Cerebellar cortex (tissue), 1 donor: ENCODE measurements around the gene ETS1.

ENCODE experiments used
- DNase-seq: peaks from one replicate; pipeline ENCODE4 v3.0.0-alpha.2; 2015; ENCODE audit warnings: low spot score

ETS1 gene

DNA sequence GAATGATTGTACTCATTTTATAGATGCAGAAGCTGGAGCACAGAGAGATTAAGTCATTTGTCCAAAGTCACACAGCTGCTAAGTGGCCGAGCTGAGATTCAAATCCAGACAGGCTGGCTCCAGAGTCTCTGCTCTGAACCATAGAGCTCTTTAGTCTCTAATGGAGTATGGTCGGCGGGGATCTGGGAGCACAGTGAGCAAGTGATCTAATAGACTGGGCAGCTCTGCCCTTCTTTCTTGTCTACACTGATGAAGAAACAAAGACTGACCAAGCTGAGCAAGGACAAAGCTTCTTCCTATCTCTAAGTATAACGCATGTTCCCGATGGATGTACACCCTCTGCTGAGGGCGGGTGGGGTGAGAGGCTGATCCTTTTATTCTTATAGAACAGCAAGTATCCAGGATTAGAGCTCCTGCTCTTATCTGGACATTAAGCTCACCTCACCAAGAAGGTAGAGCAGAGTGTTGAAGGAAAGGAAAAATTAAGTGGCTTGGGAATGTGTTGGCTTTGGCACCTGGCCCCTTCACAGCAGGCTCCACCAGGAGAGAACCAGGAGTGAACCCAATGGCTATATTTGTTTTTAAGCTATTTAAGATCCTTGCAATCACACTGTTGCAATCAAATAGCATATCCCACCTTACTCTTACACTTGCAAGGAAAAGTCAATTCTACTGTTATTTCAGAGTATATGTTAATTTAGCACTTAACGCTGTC lies 68.7 kb downstream of the ETS1 start:
- no peak for DNase-seq

DNA sequence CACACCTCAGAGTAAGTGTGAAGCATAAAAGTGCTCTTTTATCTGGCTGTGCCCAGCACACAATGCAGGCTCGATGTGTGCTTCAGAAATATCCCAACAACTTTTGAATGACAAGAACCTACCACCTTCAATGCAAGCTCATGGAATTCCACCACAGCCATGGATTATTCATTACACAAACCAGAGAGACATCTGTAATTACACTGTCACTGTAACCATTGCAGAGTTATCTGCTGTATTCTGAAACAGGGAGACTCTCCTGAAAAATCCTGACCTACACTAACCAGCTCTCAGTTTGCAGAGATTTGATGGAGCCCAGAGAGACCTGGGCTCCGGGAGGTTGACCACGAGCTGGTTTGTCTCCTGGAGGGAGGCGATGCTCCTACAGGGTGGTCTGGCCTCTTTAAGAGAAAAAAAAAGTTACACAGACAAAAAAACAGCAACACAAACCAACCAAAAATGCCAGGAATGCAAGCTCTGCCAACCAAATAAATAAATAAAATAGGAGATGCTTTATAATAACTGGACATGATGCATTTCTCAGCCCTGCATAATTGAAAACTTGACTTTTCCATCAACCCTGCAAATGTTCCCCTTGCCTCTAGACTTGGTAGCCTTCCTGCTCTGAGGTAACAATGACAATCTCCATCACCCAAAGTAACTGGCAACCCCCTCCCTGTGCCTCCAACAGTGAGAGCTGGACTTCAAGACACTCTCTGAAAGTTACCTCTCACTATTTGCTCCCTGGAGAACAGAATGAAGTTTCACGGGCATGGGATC lies 69.7 kb downstream of the ETS1 start:
- no peak for DNase-seq

DNA sequence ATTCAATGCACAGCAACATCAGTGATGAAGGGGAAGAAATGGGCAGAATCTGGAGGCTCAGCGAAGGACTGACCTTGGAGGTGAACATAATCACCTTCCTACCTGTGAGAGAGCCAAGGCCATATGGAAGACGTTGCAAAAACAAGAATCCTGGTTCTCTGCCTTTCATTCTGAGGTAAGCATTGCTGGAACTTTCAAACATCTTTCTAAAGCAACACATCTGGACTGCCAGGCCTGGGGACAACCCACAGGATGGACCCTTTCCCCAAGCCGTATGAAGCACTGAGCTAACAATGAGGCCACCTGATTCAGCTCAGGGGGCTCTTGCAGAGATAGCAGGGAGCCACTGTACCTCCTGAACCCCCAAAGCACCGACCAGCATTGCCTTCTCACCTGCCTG lies 70.5 kb downstream of the ETS1 start:
- no peak for DNase-seq

DNA sequence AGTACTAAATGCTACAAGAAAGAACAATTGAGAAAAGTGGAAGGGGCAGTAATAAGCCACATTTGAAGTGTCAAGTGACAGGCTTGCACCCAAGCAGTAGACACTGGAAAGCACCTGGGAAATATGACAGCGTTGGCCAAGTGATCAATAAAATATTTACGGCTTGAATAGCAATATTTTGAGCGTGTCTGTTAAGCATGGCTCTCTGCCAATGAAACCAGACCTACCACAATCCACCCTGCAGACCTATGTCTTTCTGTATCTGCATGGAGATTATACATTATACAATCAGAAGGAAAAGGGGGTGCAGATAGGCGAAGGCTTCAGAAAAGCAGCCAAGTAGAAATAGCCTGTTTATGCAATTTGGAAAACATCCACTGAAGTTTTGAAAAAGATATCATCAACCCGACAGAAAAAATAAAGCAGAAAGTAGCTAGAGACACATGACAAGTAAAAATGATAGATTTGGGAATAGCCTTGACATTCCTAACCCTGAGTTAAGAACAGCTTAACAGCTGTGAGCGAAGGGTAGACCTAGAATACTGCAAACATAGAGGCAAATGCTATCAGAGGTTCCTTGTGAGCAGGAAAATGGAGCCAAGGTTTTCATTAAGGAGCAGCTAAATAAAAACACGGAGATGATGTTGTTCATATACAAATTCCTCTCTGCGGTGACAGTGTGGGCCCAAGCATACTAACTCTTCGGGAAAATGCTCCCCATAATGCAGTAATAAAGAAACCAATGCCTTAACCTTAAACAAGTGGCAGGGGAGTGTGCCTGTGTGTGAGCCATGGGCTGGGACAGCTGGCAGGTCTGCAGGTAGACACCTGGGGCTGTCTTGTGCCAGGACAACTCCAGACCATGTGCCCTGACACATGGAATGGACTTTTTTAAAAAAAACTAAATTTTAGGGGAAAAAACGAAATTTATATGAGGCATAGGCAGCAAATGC lies 71.3 kb downstream of the ETS1 start:
- DNase-seq = no peak

DNA sequence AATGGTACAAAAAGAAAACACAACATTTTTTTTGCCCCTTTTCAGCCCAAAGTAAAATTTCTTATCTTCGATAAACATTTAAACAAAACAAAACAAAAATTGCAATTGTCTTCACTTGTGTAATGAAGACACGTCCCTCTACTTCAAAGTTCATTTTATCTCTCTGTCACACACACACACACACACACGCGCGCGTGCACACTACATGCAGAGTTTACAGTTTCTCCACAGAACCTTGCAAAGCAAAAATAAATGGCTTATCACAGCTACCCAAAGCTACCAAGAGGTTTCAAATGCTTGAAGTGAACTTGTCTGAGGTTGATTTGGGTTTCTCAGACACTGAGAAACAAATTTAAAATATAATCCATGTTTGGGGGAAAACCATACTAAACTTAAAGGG lies 72.3 kb downstream of the ETS1 start:
- DNase-seq = no peak

DNA sequence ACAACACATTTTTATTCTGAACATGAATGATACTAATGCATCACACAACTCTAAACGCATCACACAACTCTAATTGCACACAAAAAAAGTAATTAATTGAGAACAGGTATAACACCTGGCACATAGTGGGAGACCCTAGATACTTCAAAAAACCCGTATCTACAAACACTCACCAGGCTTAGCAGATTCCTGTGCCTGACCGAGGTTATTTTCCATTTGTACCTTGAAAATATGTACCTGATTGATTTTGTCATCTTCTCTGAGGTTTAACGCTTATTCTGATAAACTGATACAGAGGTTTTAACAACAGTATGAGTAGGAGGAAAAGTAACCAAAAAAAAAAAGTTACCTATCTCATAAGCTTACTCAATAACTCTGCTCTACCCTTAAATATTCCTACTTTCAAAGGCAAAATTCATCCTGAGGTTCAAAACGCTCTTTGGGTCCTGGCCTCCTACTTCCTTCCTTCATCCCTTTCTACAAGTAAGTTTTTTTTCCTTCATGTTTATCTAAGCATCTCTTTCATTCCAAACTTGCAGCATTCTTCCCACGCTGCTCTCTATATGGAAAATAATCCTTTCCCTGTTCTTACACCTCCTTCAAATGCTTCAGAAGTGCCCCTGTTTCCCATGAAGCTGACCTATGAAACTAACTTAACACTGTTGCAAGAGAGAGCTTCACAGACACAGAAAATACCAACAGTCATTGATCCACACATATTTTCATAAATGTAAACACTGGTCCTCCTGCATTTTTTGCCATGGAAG lies 73.3 kb downstream of the ETS1 start:
- DNase-seq = no peak

DNA sequence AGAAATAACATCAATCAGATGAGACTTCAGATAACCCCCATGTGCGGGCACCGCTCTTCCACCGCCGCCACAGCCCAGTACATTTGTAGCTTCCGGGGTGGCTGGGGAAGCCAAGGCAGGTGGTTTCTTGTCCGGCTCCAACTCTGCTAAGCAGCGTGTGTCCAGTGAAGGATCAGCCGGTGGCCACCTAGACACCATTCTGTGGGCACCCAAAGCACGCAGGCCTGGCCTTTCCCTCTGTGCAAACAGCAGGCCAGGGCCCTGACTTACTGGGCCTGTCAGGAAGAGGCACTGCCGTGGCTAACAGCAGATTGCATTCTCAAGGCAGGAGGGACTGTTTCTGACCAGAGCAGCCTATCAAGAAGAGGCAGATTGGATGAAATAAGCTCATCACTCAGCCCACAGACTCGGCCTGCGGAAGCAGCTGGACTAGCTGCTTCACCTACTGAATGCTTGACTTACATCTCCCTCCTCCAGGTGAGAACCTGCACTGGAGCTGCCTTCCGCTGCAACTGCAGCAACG lies 74.8 kb downstream of the ETS1 start:
- no peak for DNase-seq

DNA sequence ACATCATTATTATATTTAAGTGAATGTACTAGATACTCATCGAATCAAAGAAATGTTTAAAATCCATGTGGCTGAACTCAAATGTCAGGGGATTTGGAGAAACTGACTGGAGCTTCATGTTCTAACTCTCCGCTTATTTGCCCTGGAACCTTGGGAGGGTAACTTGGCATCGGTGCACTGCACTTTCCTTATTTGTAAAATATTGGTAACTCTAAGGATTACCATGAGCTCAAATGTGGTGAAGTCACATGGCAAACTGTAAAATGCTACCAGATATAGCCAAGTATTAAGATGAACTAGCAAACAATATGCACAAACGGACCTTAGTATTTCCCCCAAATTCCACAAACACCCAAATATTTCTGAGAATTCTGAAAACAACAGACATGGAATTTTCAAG lies 75.6 kb downstream of the ETS1 start:
- DNase-seq = no peak

DNA sequence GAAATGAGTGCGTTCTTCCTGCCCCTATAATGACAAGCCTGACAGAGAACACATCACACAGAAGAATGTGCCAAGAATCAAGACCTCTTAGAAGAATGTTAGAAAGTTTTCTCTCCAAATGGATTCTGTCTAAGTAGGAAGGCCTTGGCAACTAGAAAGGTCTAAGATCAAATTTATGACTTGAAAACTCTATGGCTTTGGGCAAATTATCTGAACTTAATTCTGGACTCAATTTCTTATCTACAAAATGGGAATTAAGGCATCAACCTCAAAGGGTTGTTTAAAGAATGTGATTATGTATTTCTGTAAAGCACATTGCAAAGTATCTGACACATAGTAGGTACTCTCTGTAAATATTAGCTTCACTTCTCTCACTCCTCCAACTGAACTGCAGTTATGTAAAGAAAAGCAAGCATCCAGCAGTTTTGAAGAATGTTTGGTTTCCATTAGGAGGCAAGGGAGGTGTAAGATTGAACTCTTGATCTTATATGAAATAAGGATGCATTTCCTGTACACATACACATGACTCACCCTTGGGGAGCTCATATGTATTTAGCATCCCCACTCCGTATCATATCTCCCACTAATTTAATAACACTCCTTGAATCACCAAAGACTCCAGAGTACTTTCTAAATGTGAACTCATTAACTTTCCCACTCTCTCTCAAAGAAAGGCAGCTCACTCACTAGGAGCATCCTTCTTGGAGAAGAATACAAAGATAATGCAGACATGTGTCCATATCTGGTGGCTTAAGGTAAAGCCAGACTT lies 77.6 kb downstream of the ETS1 start:
- DNase-seq = no peak

DNA sequence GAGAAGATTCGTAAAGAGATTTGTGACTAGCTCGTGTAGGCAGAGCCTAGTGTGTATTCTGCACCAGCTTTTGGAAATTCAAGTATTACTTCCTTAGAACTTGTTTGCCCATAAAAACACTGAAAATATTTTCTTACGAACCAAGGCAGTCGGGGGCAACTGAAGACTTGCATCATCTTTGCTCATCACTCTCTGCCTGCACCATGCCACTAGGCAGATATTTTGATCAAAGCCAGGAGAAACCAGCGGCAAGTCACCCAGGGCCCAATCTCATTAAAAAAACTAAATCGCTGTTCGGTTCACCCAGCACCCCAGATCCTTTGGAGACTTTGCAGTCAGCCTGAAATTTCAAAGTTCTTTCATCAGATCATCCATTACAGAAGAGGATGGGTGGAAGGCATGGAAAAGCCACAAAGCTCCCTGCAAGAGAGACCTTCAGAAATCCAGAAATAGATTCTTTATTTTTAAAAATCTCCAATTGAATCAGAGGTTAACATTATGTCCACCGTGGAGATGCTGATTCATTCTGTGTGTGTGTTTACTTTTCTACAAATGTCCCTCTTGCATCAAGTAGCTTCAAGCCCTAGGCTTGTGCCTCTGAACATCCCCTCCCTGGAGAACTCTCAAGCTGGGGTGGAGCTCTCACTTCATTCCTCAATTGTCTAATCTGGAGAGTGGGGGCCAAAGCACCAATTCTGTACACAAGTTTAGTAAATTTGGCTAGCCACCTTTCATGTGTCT lies 78.4 kb downstream of the ETS1 start:
- DNase-seq = no peak

DNA sequence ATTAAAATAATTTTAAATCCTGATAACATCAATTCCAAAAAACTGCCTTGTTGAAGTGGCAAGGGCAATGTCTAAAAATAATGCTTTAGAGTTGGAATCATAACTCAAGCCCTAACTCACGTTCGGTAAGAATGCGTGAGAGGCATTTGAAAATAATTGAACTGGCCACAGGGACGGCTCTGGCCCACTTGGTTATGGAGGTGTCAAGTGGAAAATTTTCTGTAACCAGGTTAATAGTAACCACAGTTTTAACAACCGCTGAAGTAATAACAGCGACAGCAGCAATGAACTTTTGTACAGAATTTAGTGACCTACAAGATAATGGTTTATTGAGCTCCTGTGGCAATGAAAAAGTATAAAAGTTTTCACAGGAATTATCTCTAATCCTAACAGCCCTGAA lies 79.4 kb downstream of the ETS1 start:
- DNase-seq = no peak

DNA sequence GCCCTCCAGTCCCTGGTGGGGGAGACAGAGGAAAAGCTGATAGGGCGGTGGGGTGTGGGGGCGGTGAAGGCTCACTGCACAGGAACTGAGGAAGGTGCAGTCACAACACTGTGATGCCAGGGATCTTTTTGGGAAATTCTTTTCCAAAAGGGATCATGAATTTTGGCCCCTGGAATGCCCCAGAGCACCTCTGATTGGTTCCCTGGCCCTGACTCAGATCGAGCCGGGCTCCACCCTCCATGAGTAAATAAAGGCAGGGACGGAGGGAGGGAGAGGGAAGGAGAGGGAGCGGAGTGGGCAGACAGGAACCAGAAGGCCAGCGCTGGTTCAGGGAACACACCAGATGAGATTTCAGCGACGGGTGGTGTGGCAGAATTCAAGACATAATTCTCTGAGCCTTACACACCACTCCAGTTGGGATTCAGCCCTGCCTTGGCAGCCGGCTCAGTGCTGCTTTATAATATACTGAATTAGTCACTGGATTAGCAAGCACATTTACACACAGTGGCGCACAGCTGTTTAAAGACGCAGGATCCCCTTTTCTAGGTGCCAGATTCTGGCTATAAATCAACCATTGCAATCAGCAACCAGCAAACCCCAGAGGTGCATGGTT lies 80.3 kb downstream of the ETS1 start:
- DNase-seq = peak; percentile 57

DNA sequence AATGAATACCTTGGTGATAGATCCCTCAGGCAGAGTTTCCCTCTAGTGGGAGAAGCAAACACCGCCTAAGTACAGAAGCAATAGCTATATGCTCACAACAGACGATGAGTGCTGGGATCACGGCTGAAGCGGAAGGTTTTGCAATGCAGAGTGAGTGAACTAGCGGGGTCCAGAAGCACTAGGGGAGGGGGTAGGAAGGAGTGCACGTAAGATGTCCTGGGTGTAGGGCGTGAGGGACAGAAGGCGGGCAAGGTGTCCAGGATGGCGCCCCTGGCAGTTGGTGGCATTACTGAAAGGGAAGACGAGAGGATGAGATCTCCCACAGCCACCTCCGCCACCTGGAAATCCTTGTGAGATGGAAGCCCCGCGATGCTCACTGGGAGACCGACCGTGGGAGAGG lies 81.0 kb downstream of the ETS1 start:
- DNase-seq = peak; percentile 45

DNA sequence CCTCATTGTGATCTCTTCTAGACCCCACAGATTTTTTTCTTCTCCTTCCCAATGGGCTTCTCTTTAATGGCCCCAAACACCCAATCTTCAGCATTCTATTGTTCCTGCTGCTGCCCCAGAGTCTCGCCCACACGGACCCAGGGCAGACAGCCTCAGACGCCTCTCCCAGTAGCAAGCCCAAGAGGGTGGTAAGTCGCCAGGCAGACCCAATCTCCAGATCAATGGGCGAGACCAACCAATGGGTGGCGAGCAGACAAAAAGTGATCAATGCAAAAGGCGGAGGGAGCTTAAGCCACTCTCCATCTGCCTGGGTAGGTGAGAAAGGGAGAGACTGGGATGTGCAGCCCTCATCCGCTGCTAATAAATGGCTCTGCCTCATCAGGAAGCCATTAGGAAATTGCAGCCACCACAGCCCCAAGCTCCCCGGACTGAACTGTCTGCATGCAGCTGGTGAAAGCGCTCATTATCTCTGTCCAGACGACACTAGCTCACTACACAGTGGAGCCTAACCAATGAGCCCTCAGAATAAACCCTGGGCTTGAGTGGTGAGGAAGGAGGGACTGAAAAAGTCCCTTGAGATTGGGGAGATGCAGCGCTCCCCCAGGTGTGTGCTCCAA lies 81.8 kb downstream of the ETS1 start:
- no peak for DNase-seq

DNA sequence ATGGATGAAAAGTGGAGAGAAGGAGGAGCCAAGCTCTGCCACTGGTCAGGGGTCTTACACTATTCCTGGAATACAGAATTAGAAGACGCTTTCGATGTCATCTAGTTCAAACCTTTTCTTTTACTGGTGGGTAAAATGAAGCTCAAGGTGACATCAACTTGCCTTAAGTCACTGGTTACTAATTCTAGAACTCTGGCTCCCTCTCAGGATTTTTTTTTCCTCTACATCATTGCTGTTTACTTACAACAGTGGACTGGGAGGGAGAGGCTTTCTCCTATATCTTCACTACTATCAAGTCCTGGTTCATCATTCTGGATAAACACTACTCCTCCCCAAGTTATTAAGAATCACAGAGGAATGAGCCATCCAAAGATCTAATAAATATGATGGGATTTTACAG lies 82.9 kb downstream of the ETS1 start:
- peak; percentile 45 for DNase-seq

DNA sequence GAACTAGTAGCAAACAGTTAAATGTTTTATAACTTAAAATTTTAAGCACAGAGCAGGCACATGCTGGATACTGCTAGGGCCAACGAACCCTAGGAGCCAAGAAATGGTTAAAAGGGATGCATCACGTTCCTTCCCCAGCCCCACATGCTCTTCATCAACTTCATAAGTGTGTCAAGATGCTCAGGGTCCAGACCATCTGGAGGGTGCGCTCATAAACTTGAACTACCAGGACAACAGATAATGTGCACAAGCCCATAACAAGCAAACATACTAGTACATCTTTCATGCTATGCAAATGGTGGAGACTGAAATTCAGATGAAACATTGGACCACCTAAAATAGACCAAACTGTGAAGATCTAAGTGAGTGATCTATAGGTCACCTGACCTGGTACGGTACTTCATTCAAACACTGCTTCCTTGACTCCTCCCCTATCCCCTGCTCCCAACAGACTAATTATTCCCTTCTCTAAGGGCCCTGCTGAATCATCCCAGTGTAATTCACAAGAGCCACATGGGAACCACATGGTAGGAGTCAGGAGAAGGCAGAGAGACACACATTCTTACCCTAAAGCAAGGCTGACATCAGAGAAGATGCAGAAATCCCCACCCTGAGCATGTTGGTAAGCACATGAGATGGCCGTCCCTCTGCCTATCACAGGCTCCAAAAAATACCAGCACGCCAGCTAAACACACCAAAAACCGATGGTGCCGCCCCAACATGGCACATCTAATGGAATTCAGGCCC lies 83.9 kb downstream of the ETS1 start:
- DNase-seq = peak; percentile 76

DNA sequence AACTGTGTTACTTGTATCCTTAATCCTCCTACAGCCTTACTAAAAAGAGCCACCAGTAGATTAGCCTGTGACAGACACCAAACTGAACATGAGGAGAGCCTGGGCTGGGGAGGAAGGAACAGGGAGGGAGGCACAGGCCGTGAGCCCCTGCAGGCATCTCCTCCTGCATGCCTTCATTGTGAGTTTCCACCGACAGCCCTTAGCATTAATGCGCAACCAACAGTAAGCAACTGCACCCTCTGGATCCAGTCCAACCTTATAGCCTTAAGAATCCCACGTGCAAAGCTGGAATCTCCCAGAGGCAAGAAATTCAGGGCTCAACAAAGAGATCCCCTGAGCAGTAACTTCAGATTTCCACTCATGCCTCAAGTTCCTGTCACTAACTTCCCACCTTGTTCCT lies 84.6 kb downstream of the ETS1 start:
- DNase-seq = peak; percentile 16
